Hippocampal formation (tissue), 2 donors: Measurements from ENCODE around the gene MFAP4.

Source experiments
- DNase-seq, 2 donors: peaks; one replicate each; lab custom pipeline; 2025; lab: John Stamatoyannopoulos, UW

The MFAP4 gene

DNA sequence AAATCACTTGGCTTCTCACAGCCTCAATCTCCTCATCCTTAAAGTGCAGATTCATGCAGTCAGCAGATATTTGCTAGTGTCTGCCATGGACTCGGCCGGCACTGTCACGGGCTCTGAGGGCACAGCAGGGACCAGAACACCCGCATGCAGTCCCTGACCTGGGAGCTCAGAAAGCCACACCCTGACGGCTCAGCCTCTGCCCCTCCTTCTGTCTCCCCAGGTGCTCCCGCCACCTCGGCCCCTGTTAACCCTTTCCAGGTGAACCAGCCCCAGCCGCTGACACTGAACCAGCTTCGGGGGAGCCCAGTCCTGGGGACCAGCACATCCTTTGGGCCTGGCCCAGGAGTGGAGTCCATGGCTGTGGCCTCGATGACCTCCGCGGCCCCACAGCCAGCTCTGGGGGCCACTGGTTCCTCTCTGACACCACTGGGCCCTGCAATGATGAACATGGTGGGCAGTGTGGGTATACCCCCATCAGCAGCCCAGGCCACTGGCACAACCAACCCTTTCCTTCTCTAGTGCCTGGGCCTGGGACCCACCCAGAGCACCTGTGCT, 53.2 kb downstream of the MFAP4 start:
- DNase-seq = no peak
